Measurements from ENCODE around the gene IQGAP2. TPM values are rescaled to one million over a fixed set of nuclear protein-coding genes. Genes with fewer than 3 reads are reported as not detected.
A peak's percentile ranks its signal among the peaks of the same experiment; 100 is the strongest.

Gene IQGAP2
- total and polyA plus RNA-seq, 9 of the 15 experiments (the other 6 are each of a cell fraction or from before 2014, with no cell fraction given): 8.7 to 23.2 (median 17.4) TPM

DNA sequence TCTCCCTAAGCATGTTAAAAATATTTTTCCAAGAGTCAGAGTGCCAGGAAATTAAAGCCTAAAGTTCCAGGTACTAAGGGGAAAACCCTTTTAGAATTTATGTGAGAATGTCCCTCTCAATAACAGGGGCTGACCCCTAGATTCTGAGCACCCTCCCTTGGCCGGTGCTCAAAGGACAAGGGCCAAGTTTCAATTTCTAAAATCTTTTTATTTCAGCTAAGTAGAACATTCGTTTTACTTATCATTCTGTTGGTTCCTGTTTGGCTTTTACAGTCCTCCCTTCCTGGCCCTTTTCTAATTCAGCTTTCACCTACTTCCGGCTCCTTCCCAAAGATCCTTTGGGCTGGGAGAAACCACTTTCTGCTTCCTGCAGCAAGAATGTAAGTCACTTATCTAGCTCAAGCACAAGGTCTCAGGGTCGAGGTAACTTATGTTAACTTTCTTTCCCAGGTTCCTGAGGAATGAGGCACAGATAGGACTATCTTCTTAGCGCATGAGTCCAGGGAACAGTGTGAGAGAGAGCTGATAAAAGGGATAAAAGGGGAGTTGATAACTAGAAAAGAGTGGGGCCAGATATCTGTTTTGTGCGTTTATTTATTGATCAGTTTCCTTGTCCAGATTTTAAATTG, 254.7 kb downstream of the IQGAP2 start (continued):
- TF ChIP-seq, protein P1, sequence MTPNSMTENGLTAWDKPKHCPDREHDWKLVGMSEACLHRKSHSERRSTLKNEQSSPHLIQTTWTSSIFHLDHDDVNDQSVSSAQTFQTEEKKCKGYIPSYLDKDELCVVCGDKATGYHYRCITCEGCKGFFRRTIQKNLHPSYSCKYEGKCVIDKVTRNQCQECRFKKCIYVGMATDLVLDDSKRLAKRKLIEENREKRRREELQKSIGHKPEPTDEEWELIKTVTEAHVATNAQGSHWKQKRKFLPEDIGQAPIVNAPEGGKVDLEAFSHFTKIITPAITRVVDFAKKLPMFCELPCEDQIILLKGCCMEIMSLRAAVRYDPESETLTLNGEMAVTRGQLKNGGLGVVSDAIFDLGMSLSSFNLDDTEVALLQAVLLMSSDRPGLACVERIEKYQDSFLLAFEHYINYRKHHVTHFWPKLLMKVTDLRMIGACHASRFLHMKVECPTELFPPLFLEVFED (CRISPR knock-in tag; conservative IDR thresholded peaks at IDR 0.05): peak; percentile 66; the same call in 1 of the 2 replicates
- TF ChIP-seq MAZ (CRISPR knock-in tag; conservative IDR thresholded peaks at IDR 0.05 in 1 of 2, IDR thresholded peaks at IDR 0.05 in 1 of 2) (peak in 1 of 2 experiments; percentile 59; a peak in 2 of 4 replicates), SRSF7 (optimal IDR thresholded peaks at IDR 0.05; ENCODE audit: low read depth, low read length) (no peak), ZKSCAN3 (CRISPR knock-in tag; IDR thresholded peaks at IDR 0.05) (no peak), U2AF2 (optimal IDR thresholded peaks at IDR 0.05; ENCODE audit: low read depth, low read length) (no peak)
- TF ChIP-seq, protein P2, sequence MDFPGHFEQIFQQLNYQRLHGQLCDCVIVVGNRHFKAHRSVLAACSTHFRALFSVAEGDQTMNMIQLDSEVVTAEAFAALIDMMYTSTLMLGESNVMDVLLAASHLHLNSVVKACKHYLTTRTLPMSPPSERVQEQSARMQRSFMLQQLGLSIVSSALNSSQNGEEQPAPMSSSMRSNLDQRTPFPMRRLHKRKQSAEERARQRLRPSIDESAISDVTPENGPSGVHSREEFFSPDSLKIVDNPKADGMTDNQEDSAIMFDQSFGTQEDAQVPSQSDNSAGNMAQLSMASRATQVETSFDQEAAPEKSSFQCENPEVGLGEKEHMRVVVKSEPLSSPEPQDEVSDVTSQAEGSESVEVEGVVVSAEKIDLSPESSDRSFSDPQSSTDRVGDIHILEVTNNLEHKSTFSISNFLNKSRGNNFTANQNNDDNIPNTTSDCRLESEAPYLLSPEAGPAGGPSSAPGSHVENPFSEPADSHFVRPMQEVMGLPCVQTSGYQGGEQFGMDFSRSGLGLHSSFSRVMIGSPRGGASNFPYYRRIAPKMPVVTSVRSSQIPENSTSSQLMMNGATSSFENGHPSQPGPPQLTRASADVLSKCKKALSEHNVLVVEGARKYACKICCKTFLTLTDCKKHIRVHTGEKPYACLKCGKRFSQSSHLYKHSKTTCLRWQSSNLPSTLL (IDR thresholded peaks at IDR 0.05): no peak
- TF ChIP-seq, protein P3, sequence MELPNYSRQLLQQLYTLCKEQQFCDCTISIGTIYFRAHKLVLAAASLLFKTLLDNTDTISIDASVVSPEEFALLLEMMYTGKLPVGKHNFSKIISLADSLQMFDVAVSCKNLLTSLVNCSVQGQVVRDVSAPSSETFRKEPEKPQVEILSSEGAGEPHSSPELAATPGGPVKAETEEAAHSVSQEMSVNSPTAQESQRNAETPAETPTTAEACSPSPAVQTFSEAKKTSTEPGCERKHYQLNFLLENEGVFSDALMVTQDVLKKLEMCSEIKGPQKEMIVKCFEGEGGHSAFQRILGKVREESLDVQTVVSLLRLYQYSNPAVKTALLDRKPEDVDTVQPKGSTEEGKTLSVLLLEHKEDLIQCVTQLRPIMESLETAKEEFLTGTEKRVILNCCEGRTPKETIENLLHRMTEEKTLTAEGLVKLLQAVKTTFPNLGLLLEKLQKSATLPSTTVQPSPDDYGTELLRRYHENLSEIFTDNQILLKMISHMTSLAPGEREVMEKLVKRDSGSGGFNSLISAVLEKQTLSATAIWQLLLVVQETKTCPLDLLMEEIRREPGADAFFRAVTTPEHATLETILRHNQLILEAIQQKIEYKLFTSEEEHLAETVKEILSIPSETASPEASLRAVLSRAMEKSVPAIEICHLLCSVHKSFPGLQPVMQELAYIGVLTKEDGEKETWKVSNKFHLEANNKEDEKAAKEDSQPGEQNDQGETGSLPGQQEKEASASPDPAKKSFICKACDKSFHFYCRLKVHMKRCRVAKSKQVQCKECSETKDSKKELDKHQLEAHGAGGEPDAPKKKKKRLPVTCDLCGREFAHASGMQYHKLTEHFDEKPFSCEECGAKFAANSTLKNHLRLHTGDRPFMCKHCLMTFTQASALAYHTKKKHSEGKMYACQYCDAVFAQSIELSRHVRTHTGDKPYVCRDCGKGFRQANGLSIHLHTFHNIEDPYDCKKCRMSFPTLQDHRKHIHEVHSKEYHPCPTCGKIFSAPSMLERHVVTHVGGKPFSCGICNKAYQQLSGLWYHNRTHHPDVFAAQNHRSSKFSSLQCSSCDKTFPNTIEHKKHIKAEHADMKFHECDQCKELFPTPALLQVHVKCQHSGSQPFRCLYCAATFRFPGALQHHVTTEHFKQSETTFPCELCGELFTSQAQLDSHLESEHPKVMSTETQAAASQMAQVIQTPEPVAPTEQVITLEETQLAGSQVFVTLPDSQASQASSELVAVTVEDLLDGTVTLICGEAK (IDR thresholded peaks at IDR 0.05): peak; percentile 70
- TF ChIP-seq, protein P3 (CRISPR knock-in tag; IDR thresholded peaks at IDR 0.05): no peak
- TF ChIP-seq, protein P4, sequence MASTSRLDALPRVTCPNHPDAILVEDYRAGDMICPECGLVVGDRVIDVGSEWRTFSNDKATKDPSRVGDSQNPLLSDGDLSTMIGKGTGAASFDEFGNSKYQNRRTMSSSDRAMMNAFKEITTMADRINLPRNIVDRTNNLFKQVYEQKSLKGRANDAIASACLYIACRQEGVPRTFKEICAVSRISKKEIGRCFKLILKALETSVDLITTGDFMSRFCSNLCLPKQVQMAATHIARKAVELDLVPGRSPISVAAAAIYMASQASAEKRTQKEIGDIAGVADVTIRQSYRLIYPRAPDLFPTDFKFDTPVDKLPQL (IDR thresholded peaks at IDR 0.05; ENCODE audit: extremely low read depth, insufficient read length): no peak
- TF ChIP-seq, protein P5, sequence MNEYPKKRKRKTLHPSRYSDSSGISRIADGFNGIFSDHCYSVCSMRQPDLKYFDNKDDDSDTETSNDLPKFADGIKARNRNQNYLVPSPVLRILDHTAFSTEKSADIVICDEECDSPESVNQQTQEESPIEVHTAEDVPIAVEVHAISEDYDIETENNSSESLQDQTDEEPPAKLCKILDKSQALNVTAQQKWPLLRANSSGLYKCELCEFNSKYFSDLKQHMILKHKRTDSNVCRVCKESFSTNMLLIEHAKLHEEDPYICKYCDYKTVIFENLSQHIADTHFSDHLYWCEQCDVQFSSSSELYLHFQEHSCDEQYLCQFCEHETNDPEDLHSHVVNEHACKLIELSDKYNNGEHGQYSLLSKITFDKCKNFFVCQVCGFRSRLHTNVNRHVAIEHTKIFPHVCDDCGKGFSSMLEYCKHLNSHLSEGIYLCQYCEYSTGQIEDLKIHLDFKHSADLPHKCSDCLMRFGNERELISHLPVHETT (CRISPR knock-in tag; conservative IDR thresholded peaks at IDR 0.05 in 1 of 2, IDR thresholded peaks at IDR 0.05 in 1 of 2): peak in 1 of 2 experiments; percentile 92; a peak in 2 of 4 replicates
